ENCODE data around the gene COG5. TPM values are rescaled to one million over a fixed set of nuclear protein-coding genes. Genes with fewer than 3 reads are reported as not detected.

Gene COG5
- total RNA-seq, 1 experiment from 2014 or later, result 32.2 TPM

DNA sequence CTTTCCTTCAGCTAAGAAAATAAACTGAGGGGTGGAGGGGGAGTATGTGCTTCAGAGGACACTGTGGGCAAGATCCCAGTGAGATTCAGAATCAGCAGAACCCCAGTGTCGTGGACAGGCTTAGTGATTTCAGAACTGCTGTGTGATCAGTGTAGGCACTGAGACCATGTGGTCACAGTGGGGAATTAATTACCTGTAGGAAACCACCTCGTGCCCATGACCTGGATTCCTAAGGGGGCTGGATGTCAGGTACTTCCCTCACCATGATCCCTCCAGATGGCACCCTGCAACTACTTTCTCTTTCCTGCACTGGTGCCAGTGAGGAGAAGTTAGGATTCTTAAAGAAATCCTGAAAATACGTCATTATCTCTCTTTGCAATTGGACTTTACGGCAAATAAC, 330.5 kb downstream of the COG5 start:
- intact Hi-C loops (cut with micrococcal nuclease; ENCODE audit: unreplicated experiment), result no loop called here
- Histone ChIP-seq H3K36me3 (ENCODE audit: insufficient read depth, low read length, poor library complexity, severe bottlenecking) (no peaks in the 10 kb centered on the region), H3K4me1 (ENCODE audit: insufficient read depth, low read length, poor library complexity, severe bottlenecking) (no peaks in the 10 kb centered on the region), H3K27ac (ENCODE audit: low read depth, low read length, poor library complexity, severe bottlenecking) (no peak overlapping the region), H3K9me3 (ENCODE audit: low read depth, low read length, poor library complexity, severe bottlenecking) (no peaks in the 10 kb centered on the region), H3K4me3 (ENCODE audit: low read depth, low read length, poor library complexity, severe bottlenecking) (no peak overlapping the region), H3K27me3 (replicated peaks; ENCODE audit: insufficient read depth, low read depth, low read length, poor library complexity) (no peaks in the 10 kb centered on the region)
- CTCF ChIA-PET, result no interaction called here
- TF ChIP-seq EZH2 (IDR thresholded peaks at IDR 0.05; ENCODE audit: borderline replicate concordance, low read depth, low read length, poor library complexity, severe bottlenecking), result no peak
- TF ChIP-seq, protein P1, sequence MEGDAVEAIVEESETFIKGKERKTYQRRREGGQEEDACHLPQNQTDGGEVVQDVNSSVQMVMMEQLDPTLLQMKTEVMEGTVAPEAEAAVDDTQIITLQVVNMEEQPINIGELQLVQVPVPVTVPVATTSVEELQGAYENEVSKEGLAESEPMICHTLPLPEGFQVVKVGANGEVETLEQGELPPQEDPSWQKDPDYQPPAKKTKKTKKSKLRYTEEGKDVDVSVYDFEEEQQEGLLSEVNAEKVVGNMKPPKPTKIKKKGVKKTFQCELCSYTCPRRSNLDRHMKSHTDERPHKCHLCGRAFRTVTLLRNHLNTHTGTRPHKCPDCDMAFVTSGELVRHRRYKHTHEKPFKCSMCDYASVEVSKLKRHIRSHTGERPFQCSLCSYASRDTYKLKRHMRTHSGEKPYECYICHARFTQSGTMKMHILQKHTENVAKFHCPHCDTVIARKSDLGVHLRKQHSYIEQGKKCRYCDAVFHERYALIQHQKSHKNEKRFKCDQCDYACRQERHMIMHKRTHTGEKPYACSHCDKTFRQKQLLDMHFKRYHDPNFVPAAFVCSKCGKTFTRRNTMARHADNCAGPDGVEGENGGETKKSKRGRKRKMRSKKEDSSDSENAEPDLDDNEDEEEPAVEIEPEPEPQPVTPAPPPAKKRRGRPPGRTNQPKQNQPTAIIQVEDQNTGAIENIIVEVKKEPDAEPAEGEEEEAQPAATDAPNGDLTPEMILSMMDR (conservative IDR thresholded peaks at IDR 0.05; ENCODE audit: low read depth, low read length), result no peak
- BruUV-seq (replicated peaks), result no TSS peak
- POLR2A ChIA-PET (ENCODE audit: low non-redundant PET), result no interaction called here
- no peak for DNase-seq (ENCODE audit: low spot score)

DNA sequence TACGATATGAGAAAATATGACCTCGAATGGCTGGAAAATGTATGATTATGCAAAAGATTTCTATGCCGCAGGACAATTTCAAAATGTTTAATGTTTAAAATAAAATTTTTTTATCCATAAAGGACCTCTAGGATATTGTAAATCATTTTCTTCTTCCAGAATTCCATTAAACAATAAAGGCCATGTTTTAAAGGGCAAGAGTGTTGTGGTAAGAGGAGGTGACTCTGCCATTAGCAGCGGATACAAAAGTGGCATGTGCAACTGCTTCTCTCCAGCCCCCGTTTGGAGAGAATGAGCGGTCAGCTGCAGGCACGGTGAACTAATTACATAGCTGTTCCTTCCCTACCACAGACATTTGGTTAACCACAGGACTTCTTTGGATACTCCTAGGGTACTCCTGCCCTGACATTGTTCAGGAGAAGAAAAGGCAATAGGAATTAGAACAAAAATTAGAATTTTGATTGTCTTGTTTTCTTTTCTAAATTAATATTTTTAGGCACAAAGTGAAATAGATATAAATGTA, 331.1 kb downstream of the COG5 start:
- H3K4me3 ChIP-seq (ENCODE audit: low read depth, low read length, poor library complexity, severe bottlenecking), result no peak overlapping the region
- DNase-seq (ENCODE audit: low spot score), result no peak
- intact Hi-C loops (cut with micrococcal nuclease; ENCODE audit: unreplicated experiment), result no loop called here
- H3K27ac ChIP-seq (ENCODE audit: low read depth, low read length, poor library complexity, severe bottlenecking), result no peak overlapping the region
- TF ChIP-seq EZH2 (IDR thresholded peaks at IDR 0.05; ENCODE audit: borderline replicate concordance, low read depth, low read length, poor library complexity, severe bottlenecking), result no peak
- TF ChIP-seq, protein P1 (conservative IDR thresholded peaks at IDR 0.05; ENCODE audit: low read depth, low read length), result no peak
- no TSS peak for BruUV-seq (replicated peaks)
- no peaks in the 10 kb centered on the region for H3K36me3 ChIP-seq (ENCODE audit: insufficient read depth, low read length, poor library complexity, severe bottlenecking)
- no peaks in the 10 kb centered on the region for H3K9me3 ChIP-seq (ENCODE audit: low read depth, low read length, poor library complexity, severe bottlenecking)
- CTCF ChIA-PET, result no interaction called here
- H3K27me3 ChIP-seq (replicated peaks; ENCODE audit: insufficient read depth, low read depth, low read length, poor library complexity), result no peaks in the 10 kb centered on the region
- POLR2A ChIA-PET (ENCODE audit: low non-redundant PET), result no interaction called here
- no peaks in the 10 kb centered on the region for H3K4me1 ChIP-seq (ENCODE audit: insufficient read depth, low read length, poor library complexity, severe bottlenecking)

DNA sequence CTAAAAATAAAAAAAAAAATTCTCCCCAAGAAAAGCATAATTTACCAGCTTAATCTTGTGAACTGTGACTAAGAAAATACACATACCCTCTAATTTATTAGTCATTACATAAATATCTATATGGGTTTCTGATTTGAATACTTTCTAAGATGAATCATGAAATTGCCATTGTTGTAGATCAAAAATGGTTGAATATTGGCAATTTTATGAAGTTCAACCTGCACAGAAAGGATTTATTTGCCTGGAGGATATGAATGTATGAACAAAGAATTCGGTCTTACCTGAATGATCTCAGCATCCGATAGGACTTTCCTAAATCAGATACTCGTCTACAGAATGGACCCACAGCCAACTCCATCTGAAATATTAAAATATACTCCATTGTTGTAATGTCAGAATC, 333.4 kb downstream of the COG5 start:
- intact Hi-C loops (cut with micrococcal nuclease; ENCODE audit: unreplicated experiment), result no loop called here
- Histone ChIP-seq H3K4me1 (ENCODE audit: insufficient read depth, low read length, poor library complexity, severe bottlenecking) (no peaks in the 10 kb centered on the region), H3K27ac (ENCODE audit: low read depth, low read length, poor library complexity, severe bottlenecking) (no peak overlapping the region), H3K27me3 (replicated peaks; ENCODE audit: insufficient read depth, low read depth, low read length, poor library complexity) (no peaks in the 10 kb centered on the region), H3K9me3 (ENCODE audit: low read depth, low read length, poor library complexity, severe bottlenecking) (no peaks in the 10 kb centered on the region), H3K36me3 (ENCODE audit: insufficient read depth, low read length, poor library complexity, severe bottlenecking) (no peaks in the 10 kb centered on the region), H3K4me3 (ENCODE audit: low read depth, low read length, poor library complexity, severe bottlenecking) (no peak overlapping the region)
- ChIA-PET CTCF (no interaction called here), POLR2A (ENCODE audit: low non-redundant PET) (no interaction called here)
- DNase-seq (ENCODE audit: low spot score), result no peak
- BruUV-seq (replicated peaks), result no TSS peak
- TF ChIP-seq EZH2 (IDR thresholded peaks at IDR 0.05; ENCODE audit: borderline replicate concordance, low read depth, low read length, poor library complexity, severe bottlenecking), result no peak
- TF ChIP-seq, protein P1 (conservative IDR thresholded peaks at IDR 0.05; ENCODE audit: low read depth, low read length), result no peak
